Ishikawa (cell line): Measurements from ENCODE around the gene SH3PXD2A.

Source experiments
- CEBPB ChIP-seq: IDR thresholded peaks from 2 replicates; pipeline ENCODE4 v1.6.1; 2012
- CREB1 ChIP-seq: IDR thresholded peaks from 2 replicates; pipeline ENCODE4 v1.6.1; 2012; ENCODE audit warnings: low read depth
- EGR1 ChIP-seq: IDR thresholded peaks from 2 replicates; pipeline ENCODE4 v1.6.1; 2012
- EP300 ChIP-seq: IDR thresholded peaks from 2 replicates; pipeline ENCODE4 v1.6.1; 2012; ENCODE audit warnings: borderline replicate concordance
- FOXM1 ChIP-seq: IDR thresholded peaks from 2 replicates; pipeline ENCODE4 v1.6.1; 2012; ENCODE audit warnings: low read depth, borderline replicate concordance
- NFIC ChIP-seq: IDR thresholded peaks from 2 replicates; pipeline ENCODE4 v1.6.1; 2012
- RAD21 ChIP-seq: IDR thresholded peaks from 2 replicates; pipeline ENCODE4 v1.6.1; 2012; ENCODE audit warnings: low read depth
- TAF1 ChIP-seq: IDR thresholded peaks from 2 replicates; pipeline ENCODE4 v1.6.1; 2012; ENCODE audit warnings: low read depth, mild to moderate bottlenecking
- TCF12 ChIP-seq: IDR thresholded peaks from 2 replicates; pipeline ENCODE4 v1.6.1; 2012; ENCODE audit warnings: low read depth
- TEAD4 ChIP-seq: IDR thresholded peaks from 2 replicates; pipeline ENCODE4 v1.6.1; 2012
- YY1 ChIP-seq: IDR thresholded peaks from 2 replicates; pipeline ENCODE4 v1.6.1; 2012; ENCODE audit warnings: low read depth
- ZBTB7A ChIP-seq: IDR thresholded peaks from 2 replicates; pipeline ENCODE4 v1.6.1; 2012; ENCODE audit warnings: low read depth
- TF ChIP-seq, protein P1 (sequence below): IDR thresholded peaks from 2 replicates; pipeline ENCODE4 v1.6.1; 2012; ENCODE audit warnings: low read depth, mild to moderate bottlenecking
- TF ChIP-seq, protein P2 (sequence below): IDR thresholded peaks from 2 replicates; pipeline ENCODE4 v1.6.1; 2012
- TF ChIP-seq, protein P3 (sequence below): IDR thresholded peaks from 2 replicates; pipeline ENCODE4 v1.6.1; 2012

SH3PXD2A gene

DNA sequence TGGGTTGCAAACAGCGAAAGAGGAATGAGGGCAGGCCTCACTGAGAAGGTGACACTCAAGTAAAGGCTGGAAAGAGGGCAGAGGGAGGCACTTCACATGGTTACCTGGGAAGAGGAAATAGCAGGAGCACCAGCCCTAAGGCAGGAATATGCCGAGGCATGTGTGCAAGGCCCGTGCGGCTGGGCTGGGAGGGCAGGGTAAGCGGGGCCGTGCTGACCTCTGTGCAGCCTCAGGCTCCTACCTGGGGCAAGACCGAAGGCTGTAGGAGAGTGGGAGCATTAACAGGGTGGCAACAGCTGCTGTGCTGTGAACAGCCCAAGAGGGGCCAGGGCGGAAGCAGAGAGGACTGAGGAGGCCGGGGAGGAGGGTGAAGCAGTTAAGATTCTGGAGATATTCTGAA, 24.0 kb upstream of the SH3PXD2A start:
- TF ChIP-seq YY1 (no peak), FOXM1 (no peak)
- TF ChIP-seq, protein P1, sequence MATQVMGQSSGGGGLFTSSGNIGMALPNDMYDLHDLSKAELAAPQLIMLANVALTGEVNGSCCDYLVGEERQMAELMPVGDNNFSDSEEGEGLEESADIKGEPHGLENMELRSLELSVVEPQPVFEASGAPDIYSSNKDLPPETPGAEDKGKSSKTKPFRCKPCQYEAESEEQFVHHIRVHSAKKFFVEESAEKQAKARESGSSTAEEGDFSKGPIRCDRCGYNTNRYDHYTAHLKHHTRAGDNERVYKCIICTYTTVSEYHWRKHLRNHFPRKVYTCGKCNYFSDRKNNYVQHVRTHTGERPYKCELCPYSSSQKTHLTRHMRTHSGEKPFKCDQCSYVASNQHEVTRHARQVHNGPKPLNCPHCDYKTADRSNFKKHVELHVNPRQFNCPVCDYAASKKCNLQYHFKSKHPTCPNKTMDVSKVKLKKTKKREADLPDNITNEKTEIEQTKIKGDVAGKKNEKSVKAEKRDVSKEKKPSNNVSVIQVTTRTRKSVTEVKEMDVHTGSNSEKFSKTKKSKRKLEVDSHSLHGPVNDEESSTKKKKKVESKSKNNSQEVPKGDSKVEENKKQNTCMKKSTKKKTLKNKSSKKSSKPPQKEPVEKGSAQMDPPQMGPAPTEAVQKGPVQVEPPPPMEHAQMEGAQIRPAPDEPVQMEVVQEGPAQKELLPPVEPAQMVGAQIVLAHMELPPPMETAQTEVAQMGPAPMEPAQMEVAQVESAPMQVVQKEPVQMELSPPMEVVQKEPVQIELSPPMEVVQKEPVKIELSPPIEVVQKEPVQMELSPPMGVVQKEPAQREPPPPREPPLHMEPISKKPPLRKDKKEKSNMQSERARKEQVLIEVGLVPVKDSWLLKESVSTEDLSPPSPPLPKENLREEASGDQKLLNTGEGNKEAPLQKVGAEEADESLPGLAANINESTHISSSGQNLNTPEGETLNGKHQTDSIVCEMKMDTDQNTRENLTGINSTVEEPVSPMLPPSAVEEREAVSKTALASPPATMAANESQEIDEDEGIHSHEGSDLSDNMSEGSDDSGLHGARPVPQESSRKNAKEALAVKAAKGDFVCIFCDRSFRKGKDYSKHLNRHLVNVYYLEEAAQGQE, result no peak

DNA sequence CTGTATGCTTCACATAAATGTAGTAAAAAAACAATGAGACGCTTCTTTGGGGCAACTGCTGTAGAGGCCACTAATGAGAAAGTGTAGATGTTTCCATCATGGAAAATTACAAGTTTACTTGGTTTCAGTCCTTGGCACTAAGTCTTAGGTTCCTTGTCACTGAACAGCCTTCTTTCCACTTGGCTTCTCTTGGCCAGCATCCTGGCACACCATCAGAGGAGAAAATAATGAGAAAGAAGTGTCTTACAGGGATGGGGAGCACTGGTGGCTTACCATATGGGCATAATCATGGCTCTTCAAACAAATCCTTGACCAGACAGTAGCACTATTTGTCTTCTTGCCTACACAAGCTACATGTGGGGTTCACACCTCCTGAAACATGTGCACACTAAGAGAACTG, 22.5 kb upstream of the SH3PXD2A start:
- TF ChIP-seq YY1, result no peak
- TF ChIP-seq, protein P2, sequence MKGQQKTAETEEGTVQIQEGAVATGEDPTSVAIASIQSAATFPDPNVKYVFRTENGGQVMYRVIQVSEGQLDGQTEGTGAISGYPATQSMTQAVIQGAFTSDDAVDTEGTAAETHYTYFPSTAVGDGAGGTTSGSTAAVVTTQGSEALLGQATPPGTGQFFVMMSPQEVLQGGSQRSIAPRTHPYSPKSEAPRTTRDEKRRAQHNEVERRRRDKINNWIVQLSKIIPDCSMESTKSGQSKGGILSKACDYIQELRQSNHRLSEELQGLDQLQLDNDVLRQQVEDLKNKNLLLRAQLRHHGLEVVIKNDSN, result no peak
- TF ChIP-seq TEAD4, result no peak
- no peak for TF ChIP-seq TAF1
- TF ChIP-seq, protein P3, sequence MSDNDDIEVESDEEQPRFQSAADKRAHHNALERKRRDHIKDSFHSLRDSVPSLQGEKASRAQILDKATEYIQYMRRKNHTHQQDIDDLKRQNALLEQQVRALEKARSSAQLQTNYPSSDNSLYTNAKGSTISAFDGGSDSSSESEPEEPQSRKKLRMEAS, result no peak
- no peak for TF ChIP-seq CEBPB
- TF ChIP-seq TCF12, result no peak
- TF ChIP-seq ZBTB7A, result no peak
- no peak for TF ChIP-seq FOXM1
- TF ChIP-seq EGR1, result no peak
- no peak for TF ChIP-seq EP300

DNA sequence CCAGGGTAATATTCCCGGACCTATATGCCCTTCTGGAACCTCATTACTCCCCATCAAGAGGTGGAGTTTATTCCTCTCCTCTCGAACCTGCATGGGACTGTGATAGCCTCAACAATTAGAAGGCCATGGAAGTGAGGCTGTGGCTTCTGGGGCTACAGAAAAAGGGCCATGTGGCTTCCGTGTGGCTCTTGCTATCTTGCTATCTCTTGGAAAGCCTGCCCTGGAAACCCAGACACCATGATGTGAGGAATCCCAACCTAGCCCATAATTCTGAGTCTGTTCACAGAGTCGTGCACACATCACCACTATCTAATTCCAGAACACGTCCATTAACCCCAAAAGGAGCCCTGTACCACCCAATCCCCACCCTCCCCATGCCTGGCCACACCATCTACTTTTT, 20.8 kb upstream of the SH3PXD2A start:
- TF ChIP-seq, protein P3, result no peak
- TF ChIP-seq CREB1 (no peak), CEBPB (no peak)
- TF ChIP-seq, protein P1, result no peak

DNA sequence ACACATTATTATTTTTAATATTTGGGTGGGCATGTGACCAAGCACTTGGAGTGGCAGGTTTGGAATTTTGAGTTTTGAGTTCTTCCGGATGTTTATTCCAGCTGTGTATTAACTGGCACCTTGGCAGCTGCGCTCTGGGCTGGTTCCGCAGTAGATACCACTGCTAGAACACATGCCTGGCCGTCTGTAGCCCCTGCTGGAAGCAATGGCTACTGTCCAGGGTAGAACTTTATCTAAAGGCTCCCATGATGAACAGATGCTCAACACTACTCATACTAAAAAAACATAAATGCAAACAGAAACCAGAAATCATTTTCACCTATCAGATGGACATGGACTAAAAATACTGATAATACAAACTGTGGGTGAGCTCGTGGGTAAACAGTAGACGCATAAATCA, 19.4 kb upstream of the SH3PXD2A start:
- TF ChIP-seq, protein P2, result no peak
- TF ChIP-seq, protein P3, result no peak
- TF ChIP-seq EP300, result no peak

DNA sequence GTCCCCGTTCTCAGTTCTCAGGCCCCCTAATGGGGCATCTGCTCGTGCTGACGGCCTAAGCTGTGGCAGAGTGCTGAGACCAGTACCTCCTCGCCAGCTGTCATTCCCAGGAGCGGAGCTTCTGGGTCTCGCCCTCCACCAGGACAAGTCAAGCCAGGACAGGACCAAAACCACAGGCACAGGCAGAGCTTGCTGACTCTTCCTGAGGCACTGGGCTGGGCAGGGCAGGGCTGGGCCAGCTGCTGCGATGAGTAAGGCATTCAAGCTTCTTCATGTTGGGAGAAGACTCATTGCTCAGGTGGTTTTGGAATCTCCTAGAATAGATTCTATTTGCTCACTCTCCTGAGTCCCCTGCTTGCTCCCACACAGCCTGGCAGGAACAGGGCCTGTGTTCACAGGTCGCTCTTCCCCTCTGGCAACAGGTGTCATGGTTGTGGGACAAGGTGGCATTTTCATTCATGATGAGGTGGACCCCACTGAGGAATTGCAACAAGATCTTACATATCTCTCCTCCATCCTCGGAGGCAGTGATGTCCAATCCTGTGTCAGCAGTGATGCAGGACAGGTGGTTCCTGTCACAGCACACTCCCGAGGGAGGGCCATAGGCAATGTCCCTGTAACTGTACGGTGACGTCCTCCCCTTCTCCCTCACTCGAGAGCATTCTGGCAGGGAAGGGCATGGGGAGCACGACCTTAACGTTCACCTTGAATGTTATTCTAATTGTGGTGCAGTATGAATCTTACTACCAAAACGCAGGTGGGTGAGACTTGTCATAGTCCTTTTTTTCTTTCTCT, 17.0 kb upstream of the SH3PXD2A start:
- no peak for TF ChIP-seq CEBPB
- TF ChIP-seq EP300, result no peak
- no peak for TF ChIP-seq TAF1
- TF ChIP-seq TEAD4, result no peak
- TF ChIP-seq ZBTB7A, result no peak
- no peak for TF ChIP-seq TCF12
- TF ChIP-seq EGR1, result no peak
- TF ChIP-seq, protein P1, result no peak
- TF ChIP-seq FOXM1, result no peak
- TF ChIP-seq YY1, result no peak
- TF ChIP-seq, protein P2, result no peak
- no peak for TF ChIP-seq RAD21
- TF ChIP-seq NFIC, result no peak
- TF ChIP-seq CREB1, result no peak
- TF ChIP-seq, protein P3, result no peak
